NK-92 treated with Interleukin-12 subunit alpha and Interleukin-12 subunit beta, amount 100 ng/mL, for 24 hours (cell line): Measurements from ENCODE around the gene CASKIN1.
"Not testable (repeated sequence)": the region's sequence is repeated elsewhere in the genome, so short reads cannot be mapped to it uniquely, and the experiment has no call there.

Source experiments
- DNase-seq: peaks from one replicate; lab custom pipeline; 2025; lab: John Stamatoyannopoulos, UW

CASKIN1 gene, protein sequence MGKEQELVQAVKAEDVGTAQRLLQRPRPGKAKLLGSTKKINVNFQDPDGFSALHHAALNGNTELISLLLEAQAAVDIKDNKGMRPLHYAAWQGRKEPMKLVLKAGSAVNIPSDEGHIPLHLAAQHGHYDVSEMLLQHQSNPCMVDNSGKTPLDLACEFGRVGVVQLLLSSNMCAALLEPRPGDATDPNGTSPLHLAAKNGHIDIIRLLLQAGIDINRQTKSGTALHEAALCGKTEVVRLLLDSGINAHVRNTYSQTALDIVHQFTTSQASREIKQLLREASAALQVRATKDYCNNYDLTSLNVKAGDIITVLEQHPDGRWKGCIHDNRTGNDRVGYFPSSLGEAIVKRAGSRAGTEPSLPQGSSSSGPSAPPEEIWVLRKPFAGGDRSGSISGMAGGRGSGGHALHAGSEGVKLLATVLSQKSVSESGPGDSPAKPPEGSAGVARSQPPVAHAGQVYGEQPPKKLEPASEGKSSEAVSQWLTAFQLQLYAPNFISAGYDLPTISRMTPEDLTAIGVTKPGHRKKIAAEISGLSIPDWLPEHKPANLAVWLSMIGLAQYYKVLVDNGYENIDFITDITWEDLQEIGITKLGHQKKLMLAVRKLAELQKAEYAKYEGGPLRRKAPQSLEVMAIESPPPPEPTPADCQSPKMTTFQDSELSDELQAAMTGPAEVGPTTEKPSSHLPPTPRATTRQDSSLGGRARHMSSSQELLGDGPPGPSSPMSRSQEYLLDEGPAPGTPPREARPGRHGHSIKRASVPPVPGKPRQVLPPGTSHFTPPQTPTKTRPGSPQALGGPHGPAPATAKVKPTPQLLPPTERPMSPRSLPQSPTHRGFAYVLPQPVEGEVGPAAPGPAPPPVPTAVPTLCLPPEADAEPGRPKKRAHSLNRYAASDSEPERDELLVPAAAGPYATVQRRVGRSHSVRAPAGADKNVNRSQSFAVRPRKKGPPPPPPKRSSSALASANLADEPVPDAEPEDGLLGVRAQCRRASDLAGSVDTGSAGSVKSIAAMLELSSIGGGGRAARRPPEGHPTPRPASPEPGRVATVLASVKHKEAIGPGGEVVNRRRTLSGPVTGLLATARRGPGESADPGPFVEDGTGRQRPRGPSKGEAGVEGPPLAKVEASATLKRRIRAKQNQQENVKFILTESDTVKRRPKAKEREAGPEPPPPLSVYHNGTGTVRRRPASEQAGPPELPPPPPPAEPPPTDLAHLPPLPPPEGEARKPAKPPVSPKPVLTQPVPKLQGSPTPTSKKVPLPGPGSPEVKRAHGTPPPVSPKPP (N-terminal part only)

DNA sequence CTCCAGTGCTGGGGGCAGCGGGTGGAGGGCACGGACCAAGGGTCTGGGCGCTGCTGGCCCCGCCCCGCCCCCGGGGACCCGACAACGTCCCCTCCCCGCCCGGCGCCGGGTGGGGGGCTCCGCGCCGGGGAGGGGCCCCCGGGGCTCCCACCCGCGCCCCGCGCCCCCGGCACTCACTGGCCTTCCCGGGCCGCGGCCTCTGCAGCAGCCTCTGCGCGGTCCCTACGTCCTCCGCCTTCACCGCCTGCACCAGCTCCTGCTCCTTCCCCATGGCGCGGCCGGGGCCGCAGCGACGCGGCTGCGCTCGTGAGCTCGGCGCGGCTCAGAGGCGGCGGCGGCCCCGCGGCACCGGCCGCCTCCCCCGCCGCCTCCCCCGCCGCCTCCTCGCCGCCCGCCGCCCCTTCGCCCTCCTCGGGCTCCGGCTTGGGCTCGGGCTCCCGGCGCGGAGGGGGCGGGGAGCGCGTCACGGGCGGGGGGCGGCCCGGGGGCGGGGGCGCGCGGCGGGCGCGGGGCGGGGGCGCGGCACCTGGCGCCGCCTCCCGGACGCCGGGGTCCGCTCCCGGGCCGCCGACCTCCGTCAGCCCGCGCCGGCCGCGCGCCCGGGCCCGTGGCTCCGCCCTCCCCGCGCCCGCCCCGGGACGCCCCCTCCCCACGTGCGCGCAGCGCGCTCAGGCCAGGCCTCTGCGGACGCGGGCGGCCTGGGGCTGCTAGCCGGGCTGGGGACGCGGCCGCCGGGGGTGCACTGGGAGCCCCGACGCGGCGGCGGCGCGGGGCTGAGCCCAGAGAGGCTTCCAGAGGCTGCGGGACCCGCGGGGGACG lies at the start of gene CASKIN1:
CASKIN1 (minus strand) TSS at position 444 of the 819 bp plus-strand sequence; CDS start at position 271, 173 bp downstream.
- DNase-seq: no peak

DNA sequence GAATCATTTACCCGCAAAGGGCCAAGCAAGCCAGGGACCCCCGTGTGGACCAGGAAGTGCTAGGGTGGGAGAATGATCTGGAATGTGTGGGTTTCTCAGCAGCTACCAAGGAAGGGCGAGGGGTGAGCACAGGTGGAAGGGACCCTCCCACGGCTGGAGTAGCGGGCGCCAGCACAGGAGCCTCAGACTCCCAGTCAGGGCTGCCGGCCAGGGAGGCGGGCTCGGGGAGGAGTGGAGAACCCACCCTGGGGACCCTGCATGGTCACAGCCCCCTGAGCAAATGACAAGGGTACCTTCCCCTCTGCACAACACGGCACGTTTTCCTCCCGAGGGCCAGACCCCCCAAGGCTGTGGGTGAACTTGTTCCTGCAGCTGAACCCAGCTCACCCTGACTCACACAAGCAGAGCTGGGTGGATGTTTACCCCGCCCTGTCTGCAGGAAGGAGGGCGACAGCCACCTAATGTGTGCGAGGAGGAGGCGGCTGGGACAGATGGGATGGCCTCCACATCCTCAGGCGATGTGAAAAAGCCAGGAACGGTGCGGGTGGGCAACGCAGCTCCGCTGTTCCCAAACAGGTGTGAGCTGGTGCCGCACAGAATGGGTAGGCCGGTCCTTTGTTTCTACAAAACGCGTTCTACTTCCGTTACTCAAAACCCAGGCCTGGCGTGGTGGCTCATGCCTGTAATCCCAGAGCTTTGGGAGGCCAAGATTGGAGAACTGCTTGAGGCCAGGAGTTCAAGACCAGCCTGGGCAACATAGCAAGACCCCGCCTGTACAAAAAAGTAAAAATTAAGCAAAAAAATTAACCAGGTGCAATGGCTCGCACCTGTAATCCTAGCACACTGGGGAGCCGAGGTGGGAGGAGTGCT lies 48.8 kb upstream of the CASKIN1 start:
- DNase-seq: no peak

DNA sequence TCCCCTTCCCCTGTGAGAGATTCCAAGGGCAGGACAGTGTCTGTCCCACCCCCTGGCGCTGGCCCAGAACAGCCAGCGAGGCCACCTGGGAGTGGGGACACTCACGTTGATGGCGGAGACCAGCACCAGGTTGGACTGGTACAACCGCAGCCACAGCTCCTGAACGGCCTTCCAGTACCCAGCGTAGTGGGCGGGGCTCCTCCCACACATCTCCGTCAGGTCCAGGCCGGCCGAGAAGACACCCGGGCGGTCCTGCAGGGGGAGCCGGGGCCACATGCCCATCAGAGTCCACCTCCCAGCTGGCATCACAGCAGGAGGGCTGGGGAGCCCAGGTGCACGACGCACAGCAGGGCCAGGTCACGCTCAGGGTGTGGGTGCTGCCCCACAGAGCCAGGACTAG lies 47.9 kb upstream of the CASKIN1 start:
- no peak for DNase-seq

DNA sequence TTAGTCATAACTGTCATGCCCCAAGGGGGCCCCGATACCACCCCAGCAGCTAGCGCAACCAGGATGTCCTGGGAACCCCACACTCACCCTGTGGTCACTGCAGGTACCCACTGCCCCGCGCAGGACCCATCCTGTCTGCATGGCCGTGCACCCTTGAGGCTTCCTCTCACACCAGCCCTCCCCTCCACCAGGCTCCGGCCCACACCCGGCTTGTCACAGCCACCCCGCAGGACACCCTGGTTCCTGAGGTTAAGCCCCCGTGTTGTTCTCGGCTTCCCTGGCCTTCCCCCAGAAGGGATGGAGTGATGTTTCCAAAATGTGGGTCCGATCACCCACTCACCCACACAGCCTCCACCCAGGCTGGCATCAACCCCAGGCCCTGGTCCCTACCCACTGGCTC lies 47.4 kb upstream of the CASKIN1 start:
- DNase-seq: no peak

DNA sequence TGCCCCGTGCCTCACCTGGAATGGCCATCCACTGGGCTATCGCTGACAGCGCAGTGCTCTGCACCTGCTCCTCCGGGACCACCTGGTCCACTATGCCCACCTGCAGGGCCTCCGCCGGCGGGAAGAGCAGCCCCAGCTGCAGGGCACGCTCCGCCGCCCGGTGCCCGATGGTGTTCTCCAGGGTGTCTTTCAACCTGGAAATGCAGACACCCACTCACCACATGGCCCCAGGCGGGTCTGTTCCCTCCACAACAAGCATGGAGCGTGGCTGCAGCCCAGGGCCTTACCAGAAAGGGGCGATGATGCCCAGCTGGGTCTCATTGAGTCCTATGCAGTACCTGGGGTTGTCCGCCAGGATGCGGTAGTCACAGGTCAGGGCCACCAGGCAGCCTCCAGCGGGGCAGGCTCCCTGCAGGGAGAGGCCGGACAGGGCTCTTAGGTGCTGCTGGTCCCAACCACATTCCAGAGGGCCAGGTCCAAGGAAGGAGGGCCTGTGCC lies 46.7 kb upstream of the CASKIN1 start:
- no peak for DNase-seq

DNA sequence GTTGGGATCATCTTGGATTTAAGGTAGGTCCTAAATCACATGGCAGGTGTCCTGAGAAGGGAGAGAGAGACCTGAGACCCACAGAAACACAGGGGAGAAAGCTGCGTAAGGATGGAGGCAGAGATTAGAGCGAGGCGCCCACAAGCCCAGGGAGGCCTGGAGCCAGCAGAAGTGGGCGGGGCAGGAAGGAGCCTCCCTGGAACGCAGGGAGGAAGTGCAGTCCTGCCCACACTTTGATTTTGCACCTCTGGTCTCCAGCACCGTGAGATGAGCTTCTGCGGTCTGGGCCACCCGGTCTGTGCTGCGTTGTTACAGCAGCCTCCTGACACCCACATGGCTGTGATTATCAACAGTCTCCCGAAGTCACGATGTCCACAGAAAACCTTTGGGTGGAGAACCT lies 46.2 kb upstream of the CASKIN1 start:
- no peak for DNase-seq

DNA sequence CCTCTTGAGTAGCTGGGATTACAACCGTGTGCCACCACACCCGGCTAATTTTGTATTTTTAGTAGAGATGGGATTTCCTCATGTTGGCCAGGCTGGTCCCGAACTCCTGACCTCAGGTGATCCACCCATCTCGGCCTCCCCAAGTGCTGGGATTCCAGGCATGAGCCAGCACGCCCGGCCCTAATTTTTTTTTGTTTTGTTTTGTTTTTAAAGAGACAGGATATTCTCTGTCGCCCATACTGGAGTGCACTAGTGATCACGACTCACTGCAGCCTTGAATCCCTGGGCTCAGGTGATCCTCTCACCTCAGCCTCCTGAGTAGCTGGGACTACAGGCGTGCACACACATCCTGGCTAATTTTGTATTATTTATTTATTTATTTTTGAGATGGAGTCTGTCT lies 43.9 kb upstream of the CASKIN1 start:
- DNase-seq: not testable (repeated sequence)

DNA sequence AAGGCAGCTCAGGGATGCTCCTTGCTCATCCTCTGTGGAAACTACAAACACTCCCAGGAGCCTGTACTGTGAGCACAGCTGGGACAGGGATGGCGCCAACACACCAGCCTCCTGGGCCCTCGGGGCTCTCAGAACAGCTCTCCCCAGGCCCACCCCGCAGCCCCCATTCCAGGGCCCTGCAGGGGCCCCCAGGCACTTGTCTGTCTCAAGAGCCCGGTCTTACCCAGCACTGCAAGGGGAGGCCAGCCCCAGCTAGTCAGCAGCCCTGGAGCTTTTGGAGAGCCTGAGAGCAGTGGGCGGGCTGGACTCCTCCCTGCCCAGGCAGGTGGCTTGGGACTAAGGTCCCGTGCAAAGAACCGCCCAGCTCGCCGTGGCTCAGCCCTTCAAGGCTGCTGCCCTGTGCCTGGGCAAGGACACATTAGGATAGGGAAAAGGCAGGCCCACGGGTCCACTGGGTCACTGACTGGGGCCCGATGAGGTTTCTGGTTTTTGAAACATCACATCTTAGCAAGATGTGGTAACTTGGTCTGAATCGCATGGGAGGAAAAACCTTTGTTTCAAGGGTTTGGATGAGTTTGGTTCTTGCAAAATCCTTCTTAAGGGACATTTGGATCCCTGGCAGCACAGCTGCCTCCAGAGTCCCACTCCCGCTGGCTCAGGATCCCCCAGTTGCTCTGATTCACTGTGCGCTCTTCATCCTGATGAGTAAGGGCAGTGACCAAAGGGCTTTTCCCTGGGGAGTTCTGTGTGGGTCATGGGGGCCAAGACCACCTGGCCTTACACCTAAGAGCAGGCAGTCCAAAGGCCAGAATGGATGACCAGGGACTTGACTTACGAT lies 42.7 kb upstream of the CASKIN1 start:
- DNase-seq: no peak

DNA sequence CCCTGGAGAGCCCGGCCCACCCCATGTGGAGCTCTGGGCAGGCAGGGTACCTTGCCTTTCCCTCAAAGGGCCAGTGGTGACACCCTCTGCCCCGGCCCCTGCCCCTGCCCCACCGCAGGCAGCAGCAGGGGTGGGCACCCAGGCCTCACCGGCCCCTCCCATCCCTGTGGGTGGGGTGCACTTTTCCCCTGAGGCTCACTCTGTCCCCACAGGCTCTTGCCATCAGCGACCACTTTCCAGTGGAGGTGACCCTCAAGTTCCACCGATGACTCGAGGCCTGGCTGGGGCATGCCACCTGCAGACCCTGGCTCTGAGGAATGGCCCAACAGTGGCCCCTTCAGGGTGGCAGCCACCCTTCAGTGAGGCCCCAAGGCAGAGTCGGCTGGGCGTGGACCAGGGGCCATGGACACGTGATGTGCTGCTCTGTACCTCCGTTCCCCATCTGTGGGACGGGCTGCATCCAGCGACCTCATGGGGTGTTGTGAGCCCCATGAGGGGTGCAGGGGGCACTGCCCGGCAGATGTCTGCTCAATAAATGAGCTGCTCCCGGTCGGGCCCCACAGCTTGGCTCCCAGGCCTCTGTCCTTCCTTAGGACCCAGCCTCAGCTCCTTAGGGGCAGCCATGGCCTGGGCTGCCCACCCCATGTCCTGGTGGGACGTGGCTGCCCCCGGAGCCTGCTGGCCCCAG lies 41.9 kb upstream of the CASKIN1 start:
- no peak for DNase-seq

DNA sequence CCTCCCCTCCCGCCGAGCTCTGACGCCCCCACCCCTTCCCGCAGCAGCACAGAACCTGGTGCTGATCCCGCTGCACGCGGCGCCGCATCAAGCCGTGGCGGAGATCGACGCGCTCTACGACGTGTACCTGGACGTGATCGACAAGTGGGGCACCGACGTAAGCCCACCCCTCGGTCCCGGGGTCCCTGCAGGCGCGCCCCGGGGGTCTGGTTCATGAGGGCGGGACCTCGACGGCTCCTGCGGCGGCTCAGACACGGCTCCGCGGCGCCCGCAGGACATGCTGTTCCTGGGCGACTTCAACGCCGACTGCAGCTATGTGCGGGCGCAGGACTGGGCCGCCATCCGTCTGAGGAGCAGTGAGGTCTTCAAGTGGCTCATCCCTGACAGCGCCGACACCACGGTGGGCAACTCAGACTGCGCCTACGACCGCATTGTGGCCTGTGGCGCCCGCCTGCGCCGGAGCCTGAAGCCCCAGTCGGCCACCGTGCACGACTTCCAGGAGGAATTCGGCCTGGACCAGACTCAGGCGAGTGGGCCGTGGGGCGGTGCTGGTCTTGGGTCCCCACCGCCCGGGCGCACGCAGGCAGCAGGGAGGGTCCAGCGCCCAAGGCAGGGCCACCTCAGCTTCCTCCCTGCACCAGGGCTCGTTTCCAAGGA lies 41.2 kb upstream of the CASKIN1 start:
- DNase-seq: no peak

DNA sequence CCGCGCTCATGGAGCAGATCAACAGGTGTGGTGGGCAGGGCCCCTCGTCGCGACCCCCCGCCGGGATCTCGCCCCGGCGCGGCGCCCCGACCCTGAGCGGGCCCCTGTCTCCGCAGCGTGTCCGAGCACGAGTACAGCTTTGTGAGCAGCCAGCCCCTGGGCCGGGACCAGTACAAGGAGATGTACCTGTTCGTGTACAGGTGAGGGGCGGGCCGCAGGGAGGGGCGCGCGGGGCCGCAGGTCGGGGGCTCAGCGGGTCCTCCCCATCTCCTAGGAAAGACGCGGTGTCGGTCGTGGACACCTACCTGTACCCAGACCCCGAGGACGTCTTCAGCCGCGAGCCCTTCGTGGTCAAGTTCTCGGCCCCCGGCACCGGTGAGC lies 40.7 kb upstream of the CASKIN1 start:
- no peak for DNase-seq

DNA sequence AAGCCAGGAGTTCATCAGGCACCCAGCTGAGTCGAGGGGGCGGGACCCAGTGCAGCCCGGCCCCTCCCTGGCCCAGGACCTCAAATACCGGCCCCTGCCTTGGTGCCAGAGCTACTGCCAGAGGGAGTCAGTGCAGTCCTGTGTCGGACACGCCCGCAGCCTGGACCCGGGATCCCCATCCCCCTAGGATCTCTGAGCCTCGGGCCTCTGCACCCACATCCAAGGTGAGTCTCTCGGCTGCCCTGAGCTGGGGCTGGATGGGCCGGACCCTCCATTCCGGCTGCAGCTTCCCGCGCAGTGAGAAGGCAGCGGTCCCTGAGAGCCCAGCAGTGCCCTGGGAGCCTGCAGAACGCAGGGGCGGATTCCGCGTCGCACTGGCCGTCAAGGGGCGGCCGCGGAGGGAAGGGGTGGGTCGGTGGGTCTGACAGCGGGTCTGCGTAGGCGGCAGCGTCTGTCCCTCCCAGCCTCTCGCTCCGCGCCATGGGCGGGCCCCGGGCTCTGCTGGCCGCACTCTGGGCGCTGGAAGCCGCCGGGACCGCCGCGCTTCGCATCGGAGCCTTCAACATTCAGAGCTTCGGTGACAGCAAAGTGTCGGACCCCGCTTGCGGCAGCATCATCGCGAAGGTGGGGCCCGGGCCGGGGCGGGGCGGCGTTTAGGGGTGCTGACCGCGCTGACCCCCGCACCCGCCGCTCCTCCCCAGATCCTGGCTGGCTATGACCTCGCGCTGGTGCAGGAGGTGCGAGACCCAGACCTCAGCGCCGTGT lies 40.1 kb upstream of the CASKIN1 start, which contains the start of gene DNASE1L2:
DNASE1L2 (plus strand) TSS at position 108 of the 765 bp plus-strand sequence; CDS start at position 481, 373 bp downstream.
- DNase-seq: no peak

DNA sequence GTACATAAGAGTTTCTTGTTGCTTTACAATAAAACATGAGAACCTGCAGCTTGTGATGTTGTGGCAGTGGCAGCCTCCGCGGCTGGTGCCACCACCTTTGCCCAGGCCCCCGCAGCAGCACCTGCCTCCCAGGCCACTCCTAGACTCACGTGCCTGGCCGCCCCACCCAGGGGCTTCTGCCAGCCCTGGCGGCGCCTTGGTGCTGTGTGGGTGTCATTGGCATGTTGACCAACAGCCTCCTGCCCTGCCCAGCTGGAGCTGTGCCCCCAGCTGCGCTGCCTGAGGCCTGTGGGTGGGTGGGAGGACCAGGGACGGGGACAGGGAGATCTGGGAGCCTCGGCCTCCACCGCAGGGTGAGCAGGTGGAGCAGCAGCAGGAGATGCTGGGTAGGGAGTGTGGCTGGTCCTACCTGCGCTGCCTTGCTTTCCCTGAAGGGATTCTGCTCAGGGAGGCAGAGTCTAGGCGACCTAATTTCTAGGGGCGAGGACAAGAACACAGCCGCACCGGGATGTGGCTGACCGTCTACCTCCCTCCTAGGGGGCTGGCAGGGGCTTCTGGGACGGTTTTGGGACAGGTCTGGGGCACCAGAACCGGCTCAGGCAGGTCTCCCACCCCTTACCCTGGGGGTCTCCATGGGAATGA lies 39.4 kb upstream of the CASKIN1 start:
- DNase-seq: no peak

DNA sequence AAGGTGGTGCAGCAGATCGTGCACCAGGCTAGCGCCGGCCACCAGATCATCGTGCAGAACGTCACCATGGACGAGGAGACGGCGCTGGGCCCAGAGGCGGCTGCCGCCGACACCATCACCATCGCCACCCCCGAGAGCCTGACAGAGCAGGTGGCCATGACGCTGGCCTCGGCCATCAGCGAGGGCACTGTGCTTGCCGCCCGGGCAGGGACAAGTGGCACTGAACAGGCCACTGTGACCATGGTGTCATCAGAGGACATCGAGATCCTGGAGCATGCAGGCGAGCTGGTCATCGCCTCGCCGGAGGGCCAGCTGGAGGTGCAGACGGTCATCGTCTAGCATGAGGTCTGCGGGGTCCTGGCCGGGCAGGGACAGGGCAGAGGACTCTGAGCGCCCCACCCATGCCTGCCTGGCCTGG lies 38.8 kb upstream of the CASKIN1 start:
- no peak for DNase-seq

DNA sequence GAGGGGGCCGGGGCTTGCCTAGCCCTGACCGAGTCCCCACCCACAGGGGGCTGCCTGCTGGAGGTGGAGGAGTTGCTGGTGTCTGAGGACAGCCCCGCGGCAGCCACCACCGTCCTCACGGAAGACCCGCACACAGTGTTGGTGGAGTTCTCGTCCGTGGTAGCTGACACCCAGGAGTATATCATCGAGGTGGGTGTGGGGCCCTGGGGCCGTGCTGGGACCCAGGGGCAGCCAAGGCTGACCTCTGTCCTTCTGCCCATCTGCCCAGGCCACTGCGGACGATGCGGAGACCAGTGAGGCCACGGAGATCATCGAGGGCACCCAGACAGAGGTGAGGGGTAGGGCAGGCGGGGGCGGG lies 38.4 kb upstream of the CASKIN1 start:
- DNase-seq: no peak

DNA sequence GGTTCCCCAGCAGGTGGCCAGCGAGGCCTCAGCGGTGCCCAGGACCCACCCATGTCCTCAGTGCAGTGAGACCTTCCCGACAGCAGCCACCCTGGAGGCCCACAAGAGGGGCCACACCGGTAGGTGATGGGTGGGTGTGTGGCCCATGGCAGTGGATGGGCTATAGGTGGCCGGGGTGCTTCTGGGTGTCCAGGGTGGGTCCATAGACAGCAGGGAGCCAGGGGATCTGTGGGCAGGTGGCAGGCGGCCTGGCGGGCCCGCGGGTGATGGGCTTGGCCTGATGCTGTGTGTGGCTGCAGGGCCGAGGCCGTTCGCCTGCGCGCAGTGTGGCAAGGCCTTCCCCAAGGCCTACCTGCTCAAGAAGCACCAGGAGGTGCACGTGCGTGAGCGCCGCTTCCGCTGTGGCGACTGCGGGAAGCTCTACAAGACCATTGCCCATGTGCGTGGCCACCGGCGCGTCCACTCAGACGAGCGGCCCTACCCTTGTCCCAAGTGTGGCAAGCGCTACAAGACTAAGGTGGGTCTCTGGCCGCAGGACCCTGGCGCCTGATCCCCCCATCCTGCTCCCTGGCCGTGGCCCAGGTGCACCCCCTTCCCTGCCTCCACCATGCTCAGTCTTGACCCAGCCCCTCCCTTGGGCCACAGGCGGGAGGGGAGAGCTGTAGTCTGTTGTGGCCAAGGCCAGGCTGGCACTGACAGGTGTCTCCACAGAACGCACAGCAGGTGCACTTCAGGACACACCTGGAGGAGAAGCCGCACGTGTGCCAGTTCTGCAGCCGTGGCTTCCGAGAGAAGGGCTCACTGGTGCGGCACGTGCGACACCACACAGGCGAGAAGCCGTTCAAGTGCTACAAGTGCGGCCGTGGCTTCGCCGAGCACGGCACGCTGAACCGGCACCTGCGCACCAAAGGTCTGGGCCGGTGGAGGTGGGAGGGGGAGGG lies 37.7 kb upstream of the CASKIN1 start:
- DNase-seq: no peak
